CD4-positive, alpha-beta T cell (primary cell): ENCODE results near the gene HSD17B12. TPM values are rescaled to one million over a fixed set of nuclear protein-coding genes. Genes with fewer than 3 reads are reported as not detected.

ENCODE experiments used
- ATAC-seq: fragments of 200-7000 bp; cut with Tn5 transposase; one replicate; pipeline ENCODE4 v1.10.0; 2022; ENCODE audit warnings: mild to moderate bottlenecking; ENCODE audit not compliant: poor library complexity
- CTCF ChIA-PET: fragments of 350-600 bp; sonication (Branson Sonifier 250); formaldehyde crosslinking; loops from one replicate; lab custom pipeline; 2021; ENCODE audit warnings: antibody characterized with exemption, inconsistent platforms; lab: Charles Lee
- POLR2A ChIA-PET: fragments of 350-600 bp; sonication (Branson Sonifier 250); formaldehyde crosslinking; loops from one replicate; lab custom pipeline; 2021; ENCODE audit warnings: antibody characterized with exemption, inconsistent platforms; lab: Charles Lee
- DNase-seq, 14 experiments: peaks; one replicate each; pipeline ENCODE4 v3.0.0-alpha.2; 2013 to 2020; ENCODE audit warnings: mixed read lengths in 2 of 14
- H3K27ac ChIP-seq, 2 donors: one replicate each; pipeline versions ENCODE4 v1.5.1 to v1.7.0; 2013; ENCODE audit warnings: low read length in 2 of 2, low read depth in 1 of 2, mild to moderate bottlenecking in 1 of 2
- H3K27me3 ChIP-seq, 2 experiments: 1 replicate in 1 of 2; 2 replicates in 1 of 2; pipeline versions ENCODE4 v1.6.1 to v1.7.0; 2013; ENCODE audit warnings: low read length in 2 of 2, control low read depth in 1 of 2, mild to moderate bottlenecking in 1 of 2, moderate library complexity in 1 of 2; ENCODE audit not compliant: insufficient read depth in 2 of 2, control insufficient read depth in 1 of 2
- H3K36me3 ChIP-seq: one replicate; pipeline ENCODE4 v1.6.1; 2013; ENCODE audit warnings: low read length, control low read depth; ENCODE audit not compliant: insufficient read depth
- H3K4me1 ChIP-seq: one replicate; pipeline ENCODE4 v1.6.1; 2013; ENCODE audit warnings: low read length, control low read depth; ENCODE audit not compliant: insufficient read depth
- H3K4me3 ChIP-seq: one replicate; pipeline ENCODE4 v1.5.1; 2013; ENCODE audit warnings: mild to moderate bottlenecking, low read length, moderate library complexity
- H3K9me3 ChIP-seq, 2 experiments: 1 replicate in 1 of 2; 2 replicates in 1 of 2; pipeline versions ENCODE4 v1.6.1 to v1.7.0; 2013; ENCODE audit warnings: low read length in 2 of 2, mild to moderate bottlenecking in 2 of 2, control low read depth in 1 of 2, moderate library complexity in 1 of 2; ENCODE audit not compliant: control insufficient read depth in 1 of 2, insufficient read depth in 1 of 2
- H3K27ac Mint-ChIP-seq: one replicate; pipeline ENCODE4 v1.8.0; 2020; ENCODE audit warnings: mixed read lengths
- H3K27me3 Mint-ChIP-seq: one replicate; pipeline ENCODE4 v1.8.0; 2021; ENCODE audit warnings: mixed read lengths
- H3K36me3 Mint-ChIP-seq: one replicate; pipeline ENCODE4 v1.8.0; 2021; ENCODE audit warnings: low read depth, mixed read lengths
- H3K4me1 Mint-ChIP-seq: one replicate; pipeline ENCODE4 v1.8.0; 2021; ENCODE audit warnings: low read depth, mixed read lengths
- H3K4me3 Mint-ChIP-seq: one replicate; pipeline ENCODE4 v1.8.0; 2020; ENCODE audit warnings: mild to moderate bottlenecking, mixed read lengths
- H3K9me3 Mint-ChIP-seq: one replicate; pipeline ENCODE4 v1.8.0; 2020; ENCODE audit warnings: mixed read lengths
- intact Hi-C, 2 experiments: fragments of 100-400 bp; cut with DNase I in 1 of 2; cut with micrococcal nuclease in 1 of 2; formaldehyde crosslinking; loops; one replicate each; pipeline versions ENCODE4 v1.15.1 to v1.9.0; 2023 to 2025; cut with DNase I, micrococcal nuclease
- total RNA-seq, 174 experiments: library from RNA in 2 of 174; stranded (reverse) in 2 of 174; gene quantifications; one replicate each; pipeline ENCODE4 v1.2.3 and lab custom pipeline; 2021 to 2026
- TF ChIP-seq, protein P1 (sequence below): fragments of 200-600 bp; IDR thresholded peaks from one replicate; pipeline ENCODE4 v1.8.0; 2022; ENCODE audit warnings: antibody characterized with exemption, mild to moderate bottlenecking

Gene HSD17B12
- total RNA-seq, 2 experiments from 2014 or later: 16.1 to 16.3 TPM

DNA sequence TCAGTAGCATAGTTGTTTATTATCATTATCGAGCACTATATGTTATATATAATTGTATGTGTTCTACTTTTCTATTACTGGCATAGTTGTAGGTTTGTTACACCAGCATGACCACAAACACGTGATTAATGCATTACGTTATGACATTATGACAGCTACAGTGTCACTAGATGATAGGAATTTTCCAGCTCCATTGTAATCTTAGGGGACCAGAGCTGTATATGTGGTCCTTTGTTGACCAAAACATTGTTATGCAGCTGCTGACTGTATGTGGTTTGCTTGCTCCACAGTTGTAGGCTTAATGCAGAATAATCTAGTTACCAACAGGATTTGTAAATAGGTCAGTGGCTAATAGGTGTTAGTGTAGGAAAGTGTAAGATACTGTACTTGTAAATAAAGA lies 66.1 kb downstream of the HSD17B12 start:
- Mint-ChIP-seq H3K27me3 (no peaks in the 10 kb centered on the region), H3K36me3 (peaks cover 56% of the 10 kb centered on the region), H3K4me1 (no peaks in the 10 kb centered on the region), H3K4me3 (no peak overlapping the region), H3K9me3 (peaks cover 13% of the 10 kb centered on the region), H3K27ac (no peak overlapping the region)
- no peak for ATAC-seq
- H3K9me3 ChIP-seq: peaks cover 3 to 22% of the 10 kb centered on the region in 2 experiments
- H3K36me3 ChIP-seq: peaks cover 4% of the 10 kb centered on the region
- no peaks in the 10 kb centered on the region for H3K4me1 ChIP-seq
- POLR2A ChIA-PET: no interaction called here
- TF ChIP-seq, protein P1, sequence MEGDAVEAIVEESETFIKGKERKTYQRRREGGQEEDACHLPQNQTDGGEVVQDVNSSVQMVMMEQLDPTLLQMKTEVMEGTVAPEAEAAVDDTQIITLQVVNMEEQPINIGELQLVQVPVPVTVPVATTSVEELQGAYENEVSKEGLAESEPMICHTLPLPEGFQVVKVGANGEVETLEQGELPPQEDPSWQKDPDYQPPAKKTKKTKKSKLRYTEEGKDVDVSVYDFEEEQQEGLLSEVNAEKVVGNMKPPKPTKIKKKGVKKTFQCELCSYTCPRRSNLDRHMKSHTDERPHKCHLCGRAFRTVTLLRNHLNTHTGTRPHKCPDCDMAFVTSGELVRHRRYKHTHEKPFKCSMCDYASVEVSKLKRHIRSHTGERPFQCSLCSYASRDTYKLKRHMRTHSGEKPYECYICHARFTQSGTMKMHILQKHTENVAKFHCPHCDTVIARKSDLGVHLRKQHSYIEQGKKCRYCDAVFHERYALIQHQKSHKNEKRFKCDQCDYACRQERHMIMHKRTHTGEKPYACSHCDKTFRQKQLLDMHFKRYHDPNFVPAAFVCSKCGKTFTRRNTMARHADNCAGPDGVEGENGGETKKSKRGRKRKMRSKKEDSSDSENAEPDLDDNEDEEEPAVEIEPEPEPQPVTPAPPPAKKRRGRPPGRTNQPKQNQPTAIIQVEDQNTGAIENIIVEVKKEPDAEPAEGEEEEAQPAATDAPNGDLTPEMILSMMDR: no peak
- H3K27me3 ChIP-seq: no peaks in the 10 kb centered on the region
- H3K4me3 ChIP-seq: no peak overlapping the region
- no peak overlapping the region for H3K27ac ChIP-seq
- intact Hi-C loops: no loop called here
- DNase-seq: no peak
- CTCF ChIA-PET: no interaction called here

DNA sequence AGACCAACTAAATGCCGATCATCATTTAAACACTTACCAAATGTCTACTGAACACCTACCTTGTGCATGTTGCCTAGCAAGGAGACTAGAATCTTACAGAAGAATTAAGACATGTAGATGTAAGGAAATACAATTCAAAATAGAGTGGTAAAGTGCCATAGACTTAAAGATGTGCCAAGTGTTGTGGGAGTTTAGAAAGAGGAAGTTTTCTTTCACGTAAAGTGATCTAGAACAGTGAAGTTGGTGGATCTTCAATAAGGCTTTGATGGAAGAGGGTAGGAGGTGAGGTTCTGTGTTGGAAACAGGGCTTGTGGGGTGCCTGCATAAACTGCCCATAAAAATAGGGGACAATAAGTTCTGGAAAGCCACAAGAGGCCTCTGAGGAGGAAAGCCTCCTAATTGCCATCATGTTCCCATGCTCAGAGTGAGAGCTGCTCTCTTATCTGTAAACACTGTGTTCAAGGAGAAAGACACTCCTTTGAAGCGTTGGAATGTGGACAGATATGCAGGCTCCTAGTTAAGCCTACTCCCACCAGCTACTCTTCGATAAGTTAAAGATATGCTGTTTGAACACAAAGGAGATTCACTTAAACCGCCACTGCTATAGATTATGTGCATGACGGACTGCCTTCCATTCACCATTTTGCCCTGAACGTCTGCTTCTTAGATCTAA lies 66.7 kb downstream of the HSD17B12 start:
- H3K36me3 Mint-ChIP-seq: peaks cover 59% of the 10 kb centered on the region
- H3K4me1 ChIP-seq: no peaks in the 10 kb centered on the region
- no peak overlapping the region for H3K27ac Mint-ChIP-seq
- DNase-seq (no peak), ATAC-seq (no peak)
- no peaks in the 10 kb centered on the region for H3K27me3 Mint-ChIP-seq
- TF ChIP-seq, protein P1: no peak
- ChIA-PET POLR2A (no interaction called here), CTCF (no interaction called here)
- H3K4me3 ChIP-seq: no peak overlapping the region
- H3K36me3 ChIP-seq: peaks cover 4% of the 10 kb centered on the region
- H3K4me3 Mint-ChIP-seq: no peak overlapping the region
- H3K27ac ChIP-seq: no peak overlapping the region
- peaks cover 13% of the 10 kb centered on the region for H3K9me3 Mint-ChIP-seq
- H3K27me3 ChIP-seq: no peaks in the 10 kb centered on the region
- no peaks in the 10 kb centered on the region for H3K4me1 Mint-ChIP-seq
- peaks cover 3 to 22% of the 10 kb centered on the region in 2 experiments for H3K9me3 ChIP-seq
- intact Hi-C loops: no loop called here

DNA sequence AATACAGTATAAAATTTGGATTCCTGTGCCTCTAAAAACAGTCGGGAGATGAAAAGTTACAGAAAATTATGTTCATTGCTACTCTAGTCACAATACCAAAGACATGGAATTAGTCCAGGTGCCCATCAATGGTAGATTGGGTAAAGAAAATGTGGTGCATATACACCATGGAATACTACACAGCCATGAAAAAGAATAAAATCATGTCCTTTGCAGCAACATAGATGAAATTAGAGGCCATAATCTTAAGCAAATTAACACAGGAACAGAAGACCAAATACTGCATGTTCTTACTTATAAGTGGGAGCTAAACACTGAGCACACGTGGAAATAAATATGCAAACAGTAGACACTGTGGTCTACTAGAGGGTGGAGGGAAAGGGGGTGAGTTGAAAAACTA lies 67.6 kb downstream of the HSD17B12 start:
- Mint-ChIP-seq H3K27ac (no peak overlapping the region), H3K4me1 (no peaks in the 10 kb centered on the region), H3K9me3 (peaks cover 11% of the 10 kb centered on the region), H3K4me3 (no peak overlapping the region), H3K27me3 (no peaks in the 10 kb centered on the region), H3K36me3 (peaks cover 51% of the 10 kb centered on the region)
- ChIA-PET CTCF (no interaction called here), POLR2A (no interaction called here)
- Histone ChIP-seq H3K4me1 (no peaks in the 10 kb centered on the region), H3K9me3 (peaks cover 3 to 20% of the 10 kb centered on the region in 2 experiments), H3K4me3 (no peak overlapping the region), H3K27me3 (no peaks in the 10 kb centered on the region), H3K27ac (no peak overlapping the region), H3K36me3 (peaks cover 2% of the 10 kb centered on the region)
- DNase-seq: no peak
- TF ChIP-seq, protein P1: no peak
- ATAC-seq: no peak
- intact Hi-C loops: no loop called here
